Measurements from ENCODE around the gene EEF1AKMT3. TPM values are rescaled to one million over a fixed set of nuclear protein-coding genes. Genes with fewer than 3 reads are reported as not detected.

Gene EEF1AKMT3
- total and polyA plus RNA-seq, 9 of the 15 experiments (the other 6 are each of a cell fraction or from before 2014, with no cell fraction given): 4.1 to 17.2 (median 7.9) TPM

- TF ChIP-seq ETV6 (IDR thresholded peaks at IDR 0.05; ENCODE audit: borderline replicate concordance in 1 of 2, low read depth in 2 of 2, low read length in 1 of 2) (no peak), ETV6 (CRISPR knock-in tag; IDR thresholded peaks at IDR 0.05; ENCODE audit: borderline replicate concordance) (no peak), RAD21 (CRISPR knock-in tag; conservative IDR thresholded peaks at IDR 0.05 in 1 of 2, IDR thresholded peaks at IDR 0.05 in 1 of 2) (peak; percentile 66 to 78), KAT7 (CRISPR knock-in tag; IDR thresholded peaks at IDR 0.05; ENCODE audit: borderline replicate concordance) (no peak), USF1 (CRISPR knock-in tag; IDR thresholded peaks at IDR 0.05) (no peak), HNRNPLL (IDR thresholded peaks at IDR 0.05; ENCODE audit: low read depth, low read length, poor library complexity, severe bottlenecking) (peak; percentile 15), SMARCE1 (IDR thresholded peaks at IDR 0.05) (no peak), CREBBP (IDR thresholded peaks at IDR 0.05; ENCODE audit: low read depth, low read length) (no peak), JUND (IDR thresholded peaks at IDR 0.05; ENCODE audit: borderline replicate concordance, low read depth, low read length) (peak; percentile 30; the same call in 1 of the 2 replicates), JUND (tag; IDR thresholded peaks at IDR 0.05; ENCODE audit: borderline replicate concordance, low read depth, low read length) (no peak), DDX20 (tag; IDR thresholded peaks at IDR 0.05; ENCODE audit: low read depth) (no peak), SPI1 (IDR thresholded peaks at IDR 0.05; ENCODE audit: borderline replicate concordance, low read depth, low read length) (no peak), POLR2G (IDR thresholded peaks at IDR 0.05; ENCODE audit: low read depth, low read length) (peak; percentile 84), ZSCAN32 (CRISPR knock-in tag; IDR thresholded peaks at IDR 0.05) (no peak), POLR2H (tag; IDR thresholded peaks at IDR 0.05; ENCODE audit: low read depth) (no peak), NKRF (IDR thresholded peaks at IDR 0.05; ENCODE audit: borderline replicate concordance) (no peak), SMARCA4 (IDR thresholded peaks at IDR 0.05) (no peak), HNRNPH1 (optimal IDR thresholded peaks at IDR 0.05; ENCODE audit: low read depth, low read length) (no peak), ZNF830 (CRISPR knock-in tag; IDR thresholded peaks at IDR 0.05) (no peak), ZNF324 (CRISPR knock-in tag; IDR thresholded peaks at IDR 0.05) (no peak), DLX4 (CRISPR knock-in tag; IDR thresholded peaks at IDR 0.05) (no peak), NCOA6 (IDR thresholded peaks at IDR 0.05) (no peak), POLR2AphosphoS5 (IDR thresholded peaks at IDR 0.05; ENCODE audit: control insufficient read depth, insufficient read depth, low read depth, low read length) (no peak), EP400 (IDR thresholded peaks at IDR 0.05) (peak; percentile 32; the same call in 1 of the 2 replicates), ZBTB17 (CRISPR knock-in tag; IDR thresholded peaks at IDR 0.05) (no peak), RBM15 (IDR thresholded peaks at IDR 0.05; ENCODE audit: insufficient read depth, low read length) (no peak), NCOA4 (IDR thresholded peaks at IDR 0.05; ENCODE audit: partially characterized antibody) (no peak)
Observed at GRCh38 chr12:57735952-57736740, 36.3 kb upstream of the EEF1AKMT3 start (continued).

Measured in K562 (cell line).